Endothelial cell of umbilical vein (primary cell): ENCODE results near the gene TBCC. TPM values are rescaled to one million over a fixed set of nuclear protein-coding genes. Genes with fewer than 3 reads are reported as not detected.
A peak's percentile ranks its signal among the peaks of the same experiment; 100 is the strongest.

ENCODE experiments used
- BruUV-seq: library from RNA; stranded (reverse); fragments of 400-500 nt; replicated peaks from 2 replicates; lab custom pipeline; 2021; lab: Mats Ljungman, UMichigan
- CTCF ChIA-PET: fragments of 300-600, 350-600 bp; sonication (Branson Sonifier 250); formaldehyde crosslinking; loops from one replicate; lab custom pipeline; 2021; ENCODE audit warnings: antibody characterized with exemption, inconsistent platforms; lab: Charles Lee
- POLR2A ChIA-PET: fragments of 300-600, 350-600 bp; sonication (Branson Sonifier 250); formaldehyde crosslinking; loops from one replicate; lab custom pipeline; 2021; ENCODE audit warnings: antibody characterized with exemption, inconsistent platforms; lab: Charles Lee
- DNase-seq: peaks from one replicate; pipeline ENCODE4 v3.0.0-alpha.2; 2011; ENCODE audit warnings: low read depth, low spot score
- FAIRE-seq: peaks from 2 replicates; lab custom pipeline; 2011; peaks lifted over from hg19 to GRCh38; lab: Jason Lieb, UNC
- H2AFZ ChIP-seq: 2 replicates; pipeline ENCODE4 v1.6.0; 2012; ENCODE audit warnings: low read depth, low read length, control low read depth, inconsistent platforms
- H3K27ac ChIP-seq: 2 replicates; pipeline ENCODE4 v1.5.1; 2011; ENCODE audit warnings: low read depth, mild to moderate bottlenecking, control low read depth, low read length, moderate library complexity; ENCODE audit not compliant: insufficient read depth
- H3K27me3 ChIP-seq, 2 experiments: 2 replicates each; pipeline versions ENCODE4 v1.6.0 to v1.6.1; 2011; ENCODE audit warnings: low read length in 2 of 2, mixed read lengths in 1 of 2; ENCODE audit not compliant: control insufficient read depth in 2 of 2, insufficient read depth in 2 of 2
- H3K36me3 ChIP-seq, 2 experiments: 2 replicates in 1 of 2; 3 replicates in 1 of 2; pipeline ENCODE4 v1.5.1; 2011; ENCODE audit warnings: low read length in 2 of 2, mild to moderate bottlenecking in 1 of 2, moderate library complexity in 1 of 2; ENCODE audit not compliant: control insufficient read depth in 2 of 2, insufficient read depth in 2 of 2; ENCODE audit errors: extremely low read depth in 1 of 2
- H3K4me1 ChIP-seq: 3 replicates; pipeline ENCODE4 v1.5.1; 2011; ENCODE audit warnings: mild to moderate bottlenecking, low read length; ENCODE audit not compliant: control insufficient read depth, insufficient read depth; ENCODE audit errors: extremely low read depth
- H3K4me2 ChIP-seq: 2 replicates; pipeline ENCODE4 v1.6.1; 2011; ENCODE audit warnings: low read length, control low read depth, mixed read lengths; ENCODE audit not compliant: insufficient read depth
- H3K4me3 ChIP-seq, 3 experiments: fragments of 200-600 bp in 1 of 3; sonication (generic), shearing (Covaris generic) in 1 of 3; replicated peaks in 1 of 3; 2 replicates each; pipeline ENCODE4 v1.5.1; 2011 to 2016; ENCODE audit warnings: control low read depth in 3 of 3, low read length in 3 of 3, mild to moderate bottlenecking in 2 of 3, inconsistent platforms in 1 of 3, low read depth in 1 of 3, moderate library complexity in 1 of 3; ENCODE audit not compliant: insufficient read depth in 1 of 3
- H3K79me2 ChIP-seq: 2 replicates; pipeline ENCODE4 v1.6.0; 2012; ENCODE audit warnings: low read length, inconsistent platforms; ENCODE audit not compliant: control insufficient read depth, insufficient read depth
- H3K9ac ChIP-seq: replicated peaks from 2 replicates; pipeline ENCODE3; 2011; ENCODE audit warnings: low read length, control low read depth; ENCODE audit not compliant: insufficient read depth; ENCODE audit errors: extremely low read depth
- H3K9me1 ChIP-seq: replicated peaks from 3 replicates; pipeline ENCODE4 v1.6.0; 2011; ENCODE audit warnings: mild to moderate bottlenecking, low read length; ENCODE audit not compliant: control insufficient read depth, insufficient read depth; ENCODE audit errors: extremely low read depth
- H3K9me3 ChIP-seq: replicated peaks from 2 replicates; pipeline ENCODE4 v1.5.1; 2012; ENCODE audit warnings: low read length, inconsistent platforms; ENCODE audit not compliant: control insufficient read depth, insufficient read depth
- H4K20me1 ChIP-seq: replicated peaks from 2 replicates; pipeline ENCODE3; 2011; ENCODE audit warnings: mild to moderate bottlenecking, low read length; ENCODE audit not compliant: control insufficient read depth, insufficient read depth; ENCODE audit errors: extremely low read depth
- CTCF ChIP-seq, 2 donors: IDR thresholded peaks; 1 replicate in 1 of 2; 2 replicates in 1 of 2; pipeline ENCODE4 v1.5.1; 2011; ENCODE audit warnings: low read length in 2 of 2, mild to moderate bottlenecking in 2 of 2, moderate library complexity in 2 of 2, control low read depth in 1 of 2, inconsistent platforms in 1 of 2, low read depth in 1 of 2; ENCODE audit not compliant: insufficient read depth in 1 of 2; ENCODE audit errors: extremely low read depth in 1 of 2
- FOS ChIP-seq: IDR thresholded peaks from 2 replicates; pipeline ENCODE4 v1.6.1; 2011; ENCODE audit warnings: mild to moderate bottlenecking, low read length, moderate library complexity, borderline replicate concordance; ENCODE audit not compliant: insufficient read depth
- GATA2 ChIP-seq: IDR thresholded peaks from 2 replicates; pipeline ENCODE4 v1.7.0; 2011; ENCODE audit warnings: low read depth, mild to moderate bottlenecking, moderate library complexity, mixed read lengths, low read length; ENCODE audit not compliant: insufficient read length, insufficient read depth
- MYC ChIP-seq: IDR thresholded peaks from one replicate; pipeline ENCODE4 v1.6.1; 2011; ENCODE audit warnings: mild to moderate bottlenecking, low read depth, low read length
- POLR2A ChIP-seq: IDR thresholded peaks from 2 replicates; pipeline ENCODE4 v1.6.1; 2012; ENCODE audit warnings: low read depth, mild to moderate bottlenecking, control low read depth, low read length
- POLR2AphosphoS5 ChIP-seq: IDR thresholded peaks from 2 replicates; pipeline ENCODE4 v1.6.1; 2012; ENCODE audit warnings: low read depth, mild to moderate bottlenecking, control low read depth, low read length, moderate library complexity; ENCODE audit not compliant: insufficient read depth
- dilution Hi-C: fragments of 300-500 bp; cut with MboI; formaldehyde crosslinking; loops from one replicate; pipeline ENCODE4 v1.15.0; 2019; ENCODE audit warnings: low sequenced_read_pairs; ENCODE audit not compliant: extremely low pct_ligation_motif_present
- intact Hi-C: fragments of 100-400 bp; cut with micrococcal nuclease; formaldehyde crosslinking; loops from one replicate; pipeline ENCODE4 v1.10.0; 2022
- polyA plus RNA-seq, 4 experiments: library from polyadenylated mRNA; depleted of rRNA in 3 of 4; stranded (reverse) in 3 of 4; unstranded in 1 of 4; fragments of >200 nt; gene quantifications; 2 replicates each; pipeline versions ENCODE4 v1.2.1 to v1.2.3, GENCODE V29; 2011 to 2012; ENCODE audit warnings: missing spikeins in 1 of 4
- total RNA-seq: library from RNA; stranded (reverse); gene quantifications from 2 replicates; pipeline ENCODE4 v1.2.3, GENCODE V29; 2021

TBCC gene
- total and polyA plus RNA-seq, 2 donors (not counting 3 experiments of a cell fraction or from before 2014, with no cell fraction given), result 15.9 to 19.1 TPM

DNA sequence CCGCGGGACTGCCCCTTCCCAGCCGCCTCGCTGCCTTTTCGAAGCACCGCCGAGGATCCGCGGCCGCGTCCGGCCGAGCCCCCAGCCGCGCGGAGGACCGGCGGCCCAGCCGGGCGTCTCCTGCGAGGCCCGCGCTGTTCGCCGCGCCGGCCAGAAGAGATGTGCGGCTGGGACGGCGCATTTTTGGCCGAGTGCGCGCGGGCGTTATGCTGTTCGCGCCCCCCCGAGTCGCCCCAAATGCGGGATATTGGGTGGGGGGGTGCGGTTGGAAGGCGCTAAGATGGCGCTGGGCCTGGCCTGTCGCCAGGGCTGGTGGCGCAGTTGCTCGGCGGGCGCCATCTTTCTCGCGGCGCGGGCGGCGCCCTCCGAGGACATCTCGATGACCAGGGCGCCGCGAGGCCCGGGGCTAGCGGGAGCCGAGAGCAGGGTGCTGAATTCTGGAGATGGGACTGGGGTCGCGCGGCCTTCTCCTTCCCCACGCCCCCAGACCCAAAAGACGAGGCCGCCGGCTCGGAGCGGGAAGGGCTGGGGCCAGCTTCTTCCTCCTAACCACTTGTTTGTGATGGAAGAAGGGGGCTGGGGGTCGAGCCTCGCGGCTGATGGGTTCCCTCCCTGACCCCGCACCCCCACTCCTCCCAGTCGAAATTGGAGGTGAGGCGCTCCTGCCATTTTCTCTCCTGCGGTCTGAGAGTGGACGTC lies 37.4 kb upstream of the TBCC start:
- FAIRE-seq, result peak; percentile 38
- Histone ChIP-seq H3K4me1 (peaks cover 16% of the 10 kb centered on the region), H3K4me3 (peak overlapping the region; percentile 87 to 98 (median 94)), H3K9ac (peak overlapping the region; percentile 100), H3K36me3 (no peaks in the 10 kb centered on the region), H3K27ac (peak overlapping the region; percentile 99), H4K20me1 (no peaks in the 10 kb centered on the region), H3K4me2 (peak overlapping the region; percentile 93), H3K9me1 (no peaks in the 10 kb centered on the region), H2AFZ (no peak overlapping the region), H3K27me3 (no peaks in the 10 kb centered on the region), H3K9me3 (no peaks in the 10 kb centered on the region), H3K79me2 (peaks cover 44% of the 10 kb centered on the region)
- CTCF ChIA-PET, result interaction anchor here (0.9 to 2.7 kb wide), 8 partner anchors 8 to 96 kb away, joined by 3 to 19 read pairs (median 3); partner anchors contain the start of genes RPL7L1 and TBCC
- TSS peak; percentile 6 for BruUV-seq
- intact Hi-C loops, result no loop called here
- dilution Hi-C loops, result no loop called here
- TF ChIP-seq POLR2A, result peak; percentile 65
- TF ChIP-seq POLR2AphosphoS5, result peak; percentile 83
- TF ChIP-seq FOS, result no peak
- peak; percentile 59 for TF ChIP-seq MYC
- peak; percentile 54 for DNase-seq
- POLR2A ChIA-PET, result interaction anchor here (0.8 to 2.1 kb wide), 5 partner anchors 37 to 96 kb away, joined by 3 to 39 read pairs (median 7); partner anchors contain the start of genes RPL7L1 and TBCC

DNA sequence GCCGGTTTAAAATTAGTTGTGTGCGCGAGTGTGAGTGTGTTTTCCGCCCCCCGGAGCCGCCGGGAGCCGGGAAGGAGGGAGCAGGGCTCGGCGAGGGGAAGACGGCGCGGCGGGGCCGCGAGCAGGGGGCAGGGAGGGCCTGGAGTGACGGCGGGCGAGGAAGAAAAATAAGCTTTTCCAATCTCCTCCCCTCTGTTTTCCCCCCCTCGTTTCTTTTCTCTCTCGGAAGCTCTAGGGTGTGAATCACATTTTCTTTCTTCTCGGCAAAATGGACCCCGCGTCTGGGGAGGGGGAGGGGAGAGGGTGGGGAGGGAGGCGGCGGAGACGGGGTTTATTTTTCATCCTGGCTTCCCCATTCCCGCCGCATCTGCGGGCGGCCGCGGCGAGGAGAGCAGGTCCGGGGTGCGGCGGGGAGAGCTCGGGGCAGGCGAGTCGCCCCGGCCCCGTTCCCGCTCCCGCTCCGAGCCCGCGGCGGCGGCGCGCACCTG lies 36.8 kb upstream of the TBCC start:
- H3K9ac ChIP-seq, result peak overlapping the region; percentile 100
- H3K27me3 ChIP-seq, result no peaks in the 10 kb centered on the region
- TF ChIP-seq FOS (peak; percentile 61), GATA2 (no peak), CTCF (IDR thresholded peaks at IDR 0.05; ENCODE audit: extremely low read depth in 1 of 2, insufficient read depth in 1 of 2, low read depth in 1 of 2, low read length in 2 of 2) (no peak), POLR2A (peak; percentile 59), POLR2AphosphoS5 (peak; percentile 91)
- peaks cover 43% of the 10 kb centered on the region for H3K79me2 ChIP-seq
- H3K27ac ChIP-seq, result peak overlapping the region; percentile 99
- peak overlapping the region; percentile 87 to 98 (median 94) for H3K4me3 ChIP-seq
- FAIRE-seq (peak; percentile 85), DNase-seq (peak; percentile 95)
- no TSS peak for BruUV-seq
- peak overlapping the region; percentile 93 for H3K4me2 ChIP-seq
- no peaks in the 10 kb centered on the region for H3K36me3 ChIP-seq
- H3K9me3 ChIP-seq, result no peaks in the 10 kb centered on the region
- no peak overlapping the region for H2AFZ ChIP-seq
- H3K9me1 ChIP-seq, result no peaks in the 10 kb centered on the region
- H3K4me1 ChIP-seq, result peaks cover 16% of the 10 kb centered on the region
- intact Hi-C loops, result loop anchor here (1.0 kb wide), 5 partner anchors 18 to 218 kb away; partner anchors contain the start of genes RPL7L1, TBCC and UBR2
- CTCF ChIA-PET, result interaction anchor here (0.9 to 2.7 kb wide), 9 partner anchors 8 to 121 kb away, joined by 3 to 19 read pairs (median 3); partner anchors contain the start of genes RPL7L1 and TBCC
- POLR2A ChIA-PET, result interaction anchor here (0.6 to 2.1 kb wide), 9 partner anchors 8 to 201 kb away, joined by 3 to 39 read pairs (median 7); partner anchors contain the start of genes RPL7L1 and TBCC
- dilution Hi-C loops, result no loop called here
- no peaks in the 10 kb centered on the region for H4K20me1 ChIP-seq
